NCI-H1105 treated with DMSO at 0.1 percent for 48 hours (cell line): ENCODE results near the gene HOXB9.
A peak's percentile ranks its signal among the peaks of the same experiment; 100 is the strongest.

Experiments
- DNase-seq: peaks from one replicate; lab custom pipeline; 2025; lab: John Stamatoyannopoulos, UW

The HOXB9 gene

GRCh38 chr17:48626245-48627117 is at the start of gene HOXB9:
TSS of gene HOXB9 (minus strand) at chr17:48626358. CDS start at chr17:48626269, 89 bp downstream.
- peak; percentile 34 for DNase-seq

GRCh38 chr17:48672340-48672739 is 46.2 kb upstream of the HOXB9 start:
- no peak for DNase-seq

- peak; percentile 16 for DNase-seq
Measured at GRCh38 chr17:48671697-48672171, 45.6 kb upstream of the HOXB9 start.

- no peak for DNase-seq
Measured at GRCh38 chr17:48663134-48663924, 37.2 kb upstream of the HOXB9 start.

GRCh38 chr17:48655913-48656312 is 29.8 kb upstream of the HOXB9 start:
- no peak for DNase-seq

GRCh38 chr17:48649741-48650140 is 23.6 kb upstream of the HOXB9 start:
- DNase-seq: no peak

- no peak for DNase-seq
Measured at GRCh38 chr17:48647963-48648245, 21.7 kb upstream of the HOXB9 start.

- DNase-seq: peak; percentile 29
Measured at GRCh38 chr17:48647103-48647962, 21.2 kb upstream of the HOXB9 start.

GRCh38 chr17:48646183-48647102 is 20.3 kb upstream of the HOXB9 start:
- DNase-seq: peak; percentile 45

- no peak for DNase-seq
Measured at GRCh38 chr17:48645639-48646182, 19.6 kb upstream of the HOXB9 start.

- no peak for DNase-seq
Measured at GRCh38 chr17:48644910-48645557, 18.9 kb upstream of the HOXB9 start.

GRCh38 chr17:48644159-48644558 is 18.0 kb upstream of the HOXB9 start:
- DNase-seq: no peak

- no peak for DNase-seq
Measured at GRCh38 chr17:48643697-48644012, 17.5 kb upstream of the HOXB9 start.

GRCh38 chr17:48642843-48643696 is 16.9 kb upstream of the HOXB9 start:
- no peak for DNase-seq

GRCh38 chr17:48642059-48642842 is 16.1 kb upstream of the HOXB9 start:
- DNase-seq: no peak

- no peak for DNase-seq
Measured at GRCh38 chr17:48641541-48642058, 15.4 kb upstream of the HOXB9 start.

GRCh38 chr17:48640858-48641180 is 14.7 kb upstream of the HOXB9 start:
- DNase-seq: no peak
